ENCODE results near the gene MARCHF9. TPM values are rescaled to one million over a fixed set of nuclear protein-coding genes. Genes with fewer than 3 reads are reported as not detected.

The MARCHF9 gene
- total RNA-seq, 1 experiment from 2014 or later, result 21.8 TPM

GRCh38 chr12:57765003-57765697 is 10.2 kb downstream of the MARCHF9 start:
- RAD21 ChIA-PET (ENCODE audit: low non-redundant PET in 1 of 2, low total read pairs in 2 of 2, uncharacterized antibody in 2 of 2, unreplicated experiment in 2 of 2), result no interaction called here
- Histone ChIP-seq H3K4me1 (ENCODE audit: control insufficient read depth in 1 of 2, insufficient read depth in 2 of 2, low read length in 2 of 2) (peaks cover 11 to 40% of the 10 kb centered on the region in 2 experiments), H3K36me3 (ENCODE audit: control insufficient read depth in 1 of 2, insufficient read depth in 2 of 2, low read length in 2 of 2) (peaks cover 13 to 20% of the 10 kb centered on the region in 2 experiments; a peak in 3 of 4 replicates), H3K4me3 (replicated peaks in 1 of 2; ENCODE audit: low read depth in 1 of 2, low read length in 2 of 2) (peak overlapping the region; percentile 72 to 81), H3K79me2 (ENCODE audit: insufficient read depth, low read length) (no peaks in the 10 kb centered on the region; the same call in 1 of the 2 replicates), H3K9me2 (ENCODE audit: insufficient read depth) (no peaks in the 10 kb centered on the region), H3K4me2 (ENCODE audit: low read length) (peak overlapping the region; percentile 100), H3K9me3 (ENCODE audit: control insufficient read depth in 1 of 2, insufficient read depth in 1 of 2, low read depth in 1 of 2, low read length in 2 of 2) (no peaks in the 10 kb centered on the region), H4K20me1 (ENCODE audit: insufficient read depth) (no peaks in the 10 kb centered on the region), H3K27me3 (ENCODE audit: insufficient read depth, low read length) (no peaks in the 10 kb centered on the region), H3K27ac (ENCODE audit: low read depth, low read length) (peak overlapping the region; percentile 73), H2AFZ (ENCODE audit: low read depth, low read length, poor library complexity, severe bottlenecking) (peak overlapping the region; percentile 79), H3K9ac (ENCODE audit: low read length) (peak overlapping the region; percentile 81)
- CTCF ChIA-PET, result interaction anchor here (4.0 kb wide), 1 partner anchor 9 kb away, joined by 51 read pairs; no protein-coding TSS in a partner anchor
- intact Hi-C loops (cut with micrococcal nuclease), result no loop called here
- no peak for DNase-seq (ENCODE audit: low read depth, low spot score)
- peak; percentile 63 for ATAC-seq
- TSS peak; percentile 63 for BruUV-seq (replicated peaks)
- TF ChIP-seq CTCF (IDR thresholded peaks at IDR 0.05 in 2 of 3, conservative IDR thresholded peaks at IDR 0.05 in 1 of 3; ENCODE audit: borderline replicate concordance in 1 of 3, insufficient read depth in 1 of 3, low read depth in 2 of 3, low read length in 2 of 3) (peak in 2 of 3 experiments; percentile 44; a peak in 4 of 6 replicates), MAX (IDR thresholded peaks at IDR 0.05) (no peak), ZFX (IDR thresholded peaks at IDR 0.05) (peak; percentile 49; the same call in 1 of the 2 replicates)
- POLR2A ChIA-PET, result interaction anchor here (0.7 to 0.9 kb wide), 2 partner anchors 21 to 176 kb away, joined by 3 to 4 read pairs; partner anchors contain the start of genes ATP23 and TSPAN31

All from HCT116 (cell line).